H9 (cell line): ENCODE data around the gene NFATC4. TPM values are rescaled to one million over a fixed set of nuclear protein-coding genes. Genes with fewer than 3 reads are reported as not detected.

Source experiments
- DNase-seq: peaks from one replicate; pipeline ENCODE4 v3.0.0-alpha.2; 2017
- H2AFZ ChIP-seq: one replicate; pipeline ENCODE4 v1.6.1; 2013; ENCODE audit warnings: mild to moderate bottlenecking, low read length, control low read depth, moderate library complexity
- H2AK5ac ChIP-seq: 2 replicates; pipeline ENCODE4 v1.6.1; 2013; ENCODE audit warnings: low read length, control low read depth, mixed read lengths; ENCODE audit not compliant: insufficient read length
- H2BK120ac ChIP-seq: one replicate; pipeline ENCODE4 v1.6.1; 2013; ENCODE audit warnings: low read depth, mild to moderate bottlenecking, low read length, control low read depth, inconsistent platforms; ENCODE audit not compliant: poor library complexity, severe bottlenecking
- H2BK12ac ChIP-seq: 2 replicates; pipeline ENCODE4 v1.6.1; 2013; ENCODE audit warnings: low read length, control low read depth, mixed read lengths, low read depth; ENCODE audit not compliant: insufficient read length
- H2BK15ac ChIP-seq: 2 replicates; pipeline ENCODE4 v1.6.1; 2013; ENCODE audit warnings: low read depth, low read length, control low read depth
- H2BK20ac ChIP-seq: one replicate; pipeline ENCODE4 v1.6.1; 2013; ENCODE audit warnings: low read depth, mild to moderate bottlenecking, low read length, control low read depth, inconsistent platforms; ENCODE audit not compliant: poor library complexity, severe bottlenecking
- H2BK5ac ChIP-seq: 2 replicates; pipeline ENCODE4 v1.6.1; 2013; ENCODE audit warnings: low read length, control low read depth, mixed read lengths; ENCODE audit not compliant: insufficient read length
- H3K14ac ChIP-seq: 2 replicates; pipeline ENCODE4 v1.6.1; 2013; ENCODE audit warnings: low read length, control low read depth; ENCODE audit not compliant: insufficient read depth
- H3K18ac ChIP-seq: 2 replicates; pipeline ENCODE4 v1.6.1; 2013; ENCODE audit warnings: low read depth, mild to moderate bottlenecking, mixed read lengths, low read length, control low read depth; ENCODE audit not compliant: insufficient read length
- H3K23ac ChIP-seq: 2 replicates; pipeline ENCODE4 v1.6.1; 2013; ENCODE audit warnings: low read length, control low read depth, mixed read lengths, low read depth; ENCODE audit not compliant: insufficient read length
- H3K23me2 ChIP-seq: 2 replicates; pipeline ENCODE4 v1.6.1; 2013; ENCODE audit warnings: low read depth, mild to moderate bottlenecking, mixed read lengths, low read length, control low read depth; ENCODE audit not compliant: insufficient read length, poor library complexity, severe bottlenecking
- H3K27ac ChIP-seq: 2 replicates; pipeline ENCODE4 v1.5.1; 2013; ENCODE audit warnings: low read length, control low read depth, mixed read lengths, low read depth; ENCODE audit not compliant: insufficient read length
- H3K27me3 ChIP-seq: 2 replicates; pipeline ENCODE4 v1.6.1; 2013; ENCODE audit warnings: low read length, control low read depth, inconsistent platforms; ENCODE audit not compliant: insufficient read depth
- H3K4ac ChIP-seq: 2 replicates; pipeline ENCODE4 v1.6.1; 2013; ENCODE audit warnings: low read depth, mild to moderate bottlenecking, control low read depth, inconsistent platforms, low read length, moderate library complexity
- H3K4me1 ChIP-seq: 2 replicates; pipeline ENCODE4 v1.6.1; 2013; ENCODE audit warnings: low read length, control low read depth, inconsistent platforms; ENCODE audit not compliant: insufficient read depth
- H3K4me2 ChIP-seq: 2 replicates; pipeline ENCODE4 v1.6.1; 2013; ENCODE audit warnings: low read length, control low read depth, mixed read lengths; ENCODE audit not compliant: insufficient read length, insufficient read depth
- H3K56ac ChIP-seq: 2 replicates; pipeline ENCODE4 v1.6.1; 2013; ENCODE audit warnings: low read depth, mild to moderate bottlenecking, mixed read lengths, low read length, control low read depth; ENCODE audit not compliant: insufficient read length
- H3K79me1 ChIP-seq: 2 replicates; pipeline ENCODE4 v1.6.1; 2013; ENCODE audit warnings: low read depth, mild to moderate bottlenecking, moderate library complexity, low read length, control low read depth, inconsistent platforms; ENCODE audit not compliant: insufficient read depth, poor library complexity, severe bottlenecking
- H3K79me2 ChIP-seq: 2 replicates; pipeline ENCODE4 v1.6.1; 2013; ENCODE audit warnings: low read length, control low read depth, inconsistent platforms; ENCODE audit not compliant: insufficient read depth
- H3K9ac ChIP-seq: 2 replicates; pipeline ENCODE4 v1.6.1; 2013; ENCODE audit warnings: low read length, control low read depth, mixed read lengths; ENCODE audit not compliant: insufficient read length; ENCODE audit errors: extremely low read depth
- H3K9me3 ChIP-seq: one replicate; pipeline ENCODE4 v1.6.1; 2013; ENCODE audit warnings: low read depth, low read length, inconsistent platforms; ENCODE audit not compliant: control insufficient read depth
- H3T11ph ChIP-seq: one replicate; pipeline ENCODE4 v1.6.1; 2013; ENCODE audit warnings: mild to moderate bottlenecking, low read length, control low read depth, inconsistent platforms
- H4K20me1 ChIP-seq: one replicate; pipeline ENCODE4 v1.6.1; 2013; ENCODE audit not compliant: control insufficient read depth, insufficient read length, insufficient read depth
- H4K5ac ChIP-seq: 2 replicates; pipeline ENCODE4 v1.6.1; 2013; ENCODE audit warnings: low read depth, mild to moderate bottlenecking, mixed read lengths, low read length, control low read depth; ENCODE audit not compliant: insufficient read length
- H4K8ac ChIP-seq: replicated peaks from 2 replicates; pipeline ENCODE4 v1.6.1; 2013; ENCODE audit warnings: low read length, control low read depth, mixed read lengths, low read depth; ENCODE audit not compliant: insufficient read length
- H4K91ac ChIP-seq: 2 replicates; pipeline ENCODE4 v1.6.1; 2013; ENCODE audit warnings: low read depth, mild to moderate bottlenecking, moderate library complexity, mixed read lengths, low read length, control low read depth; ENCODE audit not compliant: insufficient read length
- H3K27ac Mint-ChIP-seq, 3 experiments: 2 replicates in 2 of 3; 3 replicates in 1 of 3; pipeline ENCODE4 v1.8.0; 2020 to 2021; ENCODE audit warnings: mixed read lengths in 3 of 3, mild to moderate bottlenecking in 1 of 3, moderate library complexity in 1 of 3
- H3K27me3 Mint-ChIP-seq: 2 replicates; pipeline ENCODE4 v1.8.0; 2021; ENCODE audit warnings: low read depth, mild to moderate bottlenecking, moderate library complexity, mixed read lengths
- H3K36me3 Mint-ChIP-seq, 3 experiments: 2 replicates in 2 of 3; 3 replicates in 1 of 3; pipeline ENCODE4 v1.8.0; 2020 to 2021; ENCODE audit warnings: low read depth in 3 of 3, mixed read lengths in 3 of 3; ENCODE audit not compliant: insufficient read depth in 1 of 3
- H3K4me1 Mint-ChIP-seq, 2 experiments: 2 replicates each; pipeline ENCODE4 v1.8.0; 2020; ENCODE audit warnings: mixed read lengths in 2 of 2
- H3K4me3 Mint-ChIP-seq, 2 experiments: 2 replicates in 1 of 2; 3 replicates in 1 of 2; pipeline ENCODE4 v1.8.0; 2020 to 2021; ENCODE audit warnings: mild to moderate bottlenecking in 2 of 2, mixed read lengths in 2 of 2, moderate library complexity in 1 of 2
- H3K9me3 Mint-ChIP-seq, 2 experiments: 2 replicates in 1 of 2; 3 replicates in 1 of 2; pipeline ENCODE4 v1.8.0; 2020; ENCODE audit warnings: mild to moderate bottlenecking in 2 of 2, mixed read lengths in 2 of 2, moderate library complexity in 1 of 2
- CTCF ChIP-seq: fragments of 200-600 bp; sonication (generic); conservative IDR thresholded peaks from 3 replicates; pipeline ENCODE4 v1.8.0; 2021; ENCODE audit warnings: antibody characterized with exemption, mild to moderate bottlenecking
- WGBS: extraction: QIAGEN DNeasy Blood & Tissue Kit; methylation state at CpG from one replicate; pipeline ENCODE4 v1.1.7; 2013; ENCODE audit warnings: missing lambda C conversion rate, low lambda C conversion rate, mixed read lengths; ENCODE audit not compliant: insufficient read length; ENCODE audit errors: extremely low coverage; 5-methylcytosine and 5-hydroxymethylcytosine counted together
- total RNA-seq: library from RNA; stranded (reverse); gene quantifications from 2 replicates; pipeline ENCODE4 v1.2.1, GENCODE V29; 2021

The NFATC4 gene
- total RNA-seq, 1 experiment from 2014 or later = 46.4 TPM

- Histone ChIP-seq H2BK120ac (no peak overlapping the region), H4K20me1 (no peaks in the 10 kb centered on the region), H2AK5ac (no peak overlapping the region), H2BK20ac (no peak overlapping the region), H3K4ac (no peak overlapping the region), H3K27ac (no peak overlapping the region), H3K9ac (no peak overlapping the region), H3K4me2 (no peak overlapping the region), H3K79me1 (no peaks in the 10 kb centered on the region), H3K23me2 (no peaks in the 10 kb centered on the region), H3K27me3 (no peaks in the 10 kb centered on the region), H3K56ac (no peak overlapping the region), H3K14ac (no peak overlapping the region), H4K91ac (no peak overlapping the region), H3K18ac (no peak overlapping the region), H3T11ph (no peak overlapping the region), H2AFZ (no peak overlapping the region), H2BK12ac (no peak overlapping the region), H4K5ac (no peak overlapping the region), H3K4me1 (peaks cover 3% of the 10 kb centered on the region), H3K79me2 (no peaks in the 10 kb centered on the region), H4K8ac (no peak overlapping the region), H3K23ac (no peak overlapping the region), H2BK5ac (no peak overlapping the region), H2BK15ac (no peak overlapping the region; the same call in 1 of the 2 replicates), H3K9me3 (no peaks in the 10 kb centered on the region)
- TF ChIP-seq CTCF = no peak
- H3K27me3 Mint-ChIP-seq = no peaks in the 10 kb centered on the region; the same call in none of the 2 replicates
- H3K36me3 Mint-ChIP-seq = peaks cover under 1 to 11% (median 1%) of the 10 kb centered on the region in 3 experiments; a peak in 6 of 7 replicates
- peak overlapping the region in 1 of 3 experiments; percentile 30; a peak in 1 of 7 replicates for H3K27ac Mint-ChIP-seq
- H3K4me3 Mint-ChIP-seq = no peak overlapping the region
- peaks cover 37 to 46% of the 10 kb centered on the region in 2 experiments for H3K4me1 Mint-ChIP-seq
- WGBS = no CpG with 5 or more reads among the region's 7 CpGs
- DNase-seq = no peak
- no peaks in the 10 kb centered on the region for H3K9me3 Mint-ChIP-seq
Measured at GRCh38 chr14:24378981-24379906, 11.3 kb downstream of the NFATC4 start.
